Erythroblast (primary cell): ENCODE data around the gene TRPC4AP.

ENCODE experiments used
- GATA1 ChIP-seq: IDR thresholded peaks from 2 replicates; pipeline ENCODE4 v1.6.1; 2011; ENCODE audit warnings: low read depth, mild to moderate bottlenecking, control low read depth, low read length, moderate library complexity
- POLR2A ChIP-seq: IDR thresholded peaks from 2 replicates; pipeline ENCODE4 v1.6.1; 2011; ENCODE audit warnings: mild to moderate bottlenecking, low read length

DNA sequence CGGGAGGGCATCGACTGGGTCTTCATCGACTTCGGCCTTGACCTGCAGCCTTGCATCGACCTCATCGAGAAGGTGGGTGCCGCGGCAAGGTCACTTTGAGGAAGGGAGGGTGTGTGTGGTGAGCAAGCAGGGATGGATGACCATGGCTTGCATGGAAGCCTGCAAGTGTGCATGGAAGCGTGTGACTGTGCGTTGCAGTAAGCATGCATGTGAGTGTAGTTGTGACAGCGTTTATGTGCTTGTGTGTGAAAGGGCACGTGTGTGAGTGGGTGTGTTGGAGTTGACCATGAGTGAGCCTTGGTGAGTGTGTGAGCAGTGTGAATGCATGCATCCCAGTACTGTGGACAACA lies 104.4 kb downstream of the TRPC4AP start:
- no peak for TF ChIP-seq POLR2A
- TF ChIP-seq GATA1 = no peak
